Measurements from ENCODE around the gene DNAJC27.

DNA sequence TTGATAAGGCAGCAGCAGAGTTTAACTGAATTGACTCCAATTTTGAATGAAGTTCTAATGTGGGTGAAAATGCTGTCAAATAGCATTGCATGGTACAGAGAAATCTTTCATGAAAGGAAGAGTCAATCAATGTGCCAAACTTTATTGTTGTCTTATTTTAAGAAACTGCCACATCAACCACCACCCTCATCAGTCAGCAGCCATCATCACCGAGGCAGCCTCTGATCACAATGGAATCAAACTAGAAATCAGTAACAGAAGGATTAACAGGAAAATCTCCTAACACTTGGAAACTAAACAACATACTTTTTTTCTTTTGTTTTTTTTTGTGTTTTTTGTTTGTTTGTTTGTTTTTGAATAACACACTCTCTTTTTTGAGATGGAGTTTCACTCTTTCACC lies 9.9 kb downstream of the DNAJC27 start:
- TF ChIP-seq GATA2 (IDR thresholded peaks at IDR 0.05; ENCODE audit: low read depth, low read length), result no peak
- no peak for TF ChIP-seq GATA3 (IDR thresholded peaks at IDR 0.05; ENCODE audit: low read depth, low read length)
